ENCODE measurements around the gene AKR7A2. TPM values are rescaled to one million over a fixed set of nuclear protein-coding genes. Genes with fewer than 3 reads are reported as not detected.
A peak's percentile ranks its signal among the peaks of the same experiment; 100 is the strongest.
"Not testable (repeated sequence)": the region's sequence is repeated elsewhere in the genome, so short reads cannot be mapped to it uniquely, and the experiment has no call there.

AKR7A2 gene
- total and polyA plus RNA-seq, 8 donors = 43.2 to 73.8 (median 63.5) TPM

DNA sequence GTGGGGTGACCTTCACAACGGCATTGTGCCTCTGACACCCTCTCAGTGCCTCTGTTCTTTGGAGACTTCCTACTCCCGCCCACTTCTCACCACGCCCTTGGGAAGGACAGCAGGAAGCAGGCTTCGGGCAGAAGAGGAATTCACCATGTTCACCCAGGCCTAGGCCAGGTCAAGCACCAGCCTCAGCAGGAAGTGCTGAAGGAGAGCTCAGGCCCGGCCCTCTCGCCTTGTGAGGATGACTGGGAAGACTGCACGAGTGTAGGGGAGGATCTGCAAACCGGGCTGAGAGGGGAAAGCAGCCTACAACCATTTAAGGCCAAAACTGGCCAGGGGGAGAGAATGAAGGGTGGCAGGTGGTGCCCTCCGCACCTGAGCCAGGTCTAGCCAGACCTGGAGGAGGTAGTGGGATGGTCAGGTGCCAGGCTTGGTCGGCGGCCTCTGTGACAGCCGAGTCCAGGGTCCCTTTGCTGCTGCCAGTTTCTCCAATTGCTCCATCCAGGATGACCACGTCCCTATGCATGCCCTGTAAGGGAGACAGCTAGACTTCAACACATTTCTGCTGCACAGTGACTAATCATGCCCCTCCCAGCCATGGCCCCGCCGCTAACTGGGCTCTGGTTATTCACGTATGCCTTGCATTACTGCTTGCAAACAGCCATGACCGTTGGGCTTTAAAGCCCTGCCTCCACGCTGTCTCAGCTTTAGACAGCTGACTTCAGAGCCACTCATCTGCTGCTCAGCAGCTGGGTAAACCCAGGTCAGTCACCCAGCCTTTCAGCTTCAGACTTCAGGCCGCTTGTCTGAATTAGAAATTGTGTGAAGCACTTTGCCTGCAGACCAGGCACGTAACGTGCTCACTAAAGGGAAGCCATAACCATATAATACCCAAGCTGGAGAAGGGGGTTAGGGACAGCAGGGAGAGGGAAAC lies 51.5 kb downstream of the AKR7A2 start:
- DNase-seq (peak in 1 of 4 donors; percentile 40), ATAC-seq (peak; percentile 53)
- no peaks in the 10 kb centered on the region for H3K4me1 ChIP-seq
- no peaks in the 10 kb centered on the region for H3K27me3 ChIP-seq
- peaks cover 0 to 54% of the 10 kb centered on the region in 2 donors for H3K36me3 ChIP-seq
- no peak overlapping the region for H3K4me3 ChIP-seq
- TF ChIP-seq, protein P1, sequence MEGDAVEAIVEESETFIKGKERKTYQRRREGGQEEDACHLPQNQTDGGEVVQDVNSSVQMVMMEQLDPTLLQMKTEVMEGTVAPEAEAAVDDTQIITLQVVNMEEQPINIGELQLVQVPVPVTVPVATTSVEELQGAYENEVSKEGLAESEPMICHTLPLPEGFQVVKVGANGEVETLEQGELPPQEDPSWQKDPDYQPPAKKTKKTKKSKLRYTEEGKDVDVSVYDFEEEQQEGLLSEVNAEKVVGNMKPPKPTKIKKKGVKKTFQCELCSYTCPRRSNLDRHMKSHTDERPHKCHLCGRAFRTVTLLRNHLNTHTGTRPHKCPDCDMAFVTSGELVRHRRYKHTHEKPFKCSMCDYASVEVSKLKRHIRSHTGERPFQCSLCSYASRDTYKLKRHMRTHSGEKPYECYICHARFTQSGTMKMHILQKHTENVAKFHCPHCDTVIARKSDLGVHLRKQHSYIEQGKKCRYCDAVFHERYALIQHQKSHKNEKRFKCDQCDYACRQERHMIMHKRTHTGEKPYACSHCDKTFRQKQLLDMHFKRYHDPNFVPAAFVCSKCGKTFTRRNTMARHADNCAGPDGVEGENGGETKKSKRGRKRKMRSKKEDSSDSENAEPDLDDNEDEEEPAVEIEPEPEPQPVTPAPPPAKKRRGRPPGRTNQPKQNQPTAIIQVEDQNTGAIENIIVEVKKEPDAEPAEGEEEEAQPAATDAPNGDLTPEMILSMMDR (IDR thresholded peaks at IDR 0.05) = no peak
- H3K27ac ChIP-seq = no peak overlapping the region
- no peaks in the 10 kb centered on the region for H3K9me3 ChIP-seq
- intact Hi-C loops (cut with DNase I) = no loop called here

DNA sequence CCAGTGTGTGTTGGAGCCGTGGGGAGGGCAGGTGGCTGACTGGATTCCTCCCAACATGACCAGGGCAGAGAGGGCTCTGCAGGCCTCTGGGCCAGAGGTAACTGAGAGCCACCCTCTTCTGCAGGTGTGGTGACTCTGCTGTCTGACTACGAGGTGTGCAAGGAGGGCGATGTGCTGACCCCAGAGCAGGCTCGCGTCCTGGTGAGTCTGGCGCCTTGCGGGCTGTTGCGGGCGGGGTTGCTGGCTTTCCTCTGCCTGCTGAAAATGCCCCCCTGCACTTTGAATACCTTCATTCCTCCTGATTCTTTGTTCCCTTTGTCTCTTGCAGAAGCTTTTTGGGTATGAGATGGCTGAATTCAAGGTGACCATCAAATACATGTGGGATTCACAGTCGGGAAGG lies 53.6 kb downstream of the AKR7A2 start:
- Histone ChIP-seq H3K4me3 (no peak overlapping the region), H3K36me3 (peaks cover 0 to 61% of the 10 kb centered on the region in 2 donors), H3K9me3 (no peaks in the 10 kb centered on the region), H3K27ac (no peak overlapping the region), H3K4me1 (peaks cover 0 to 8% of the 10 kb centered on the region in 2 donors), H3K27me3 (no peaks in the 10 kb centered on the region)
- DNase-seq (no peak), ATAC-seq (no peak)
- intact Hi-C loops (cut with DNase I) = no loop called here
- TF ChIP-seq, protein P1 (IDR thresholded peaks at IDR 0.05) = no peak

DNA sequence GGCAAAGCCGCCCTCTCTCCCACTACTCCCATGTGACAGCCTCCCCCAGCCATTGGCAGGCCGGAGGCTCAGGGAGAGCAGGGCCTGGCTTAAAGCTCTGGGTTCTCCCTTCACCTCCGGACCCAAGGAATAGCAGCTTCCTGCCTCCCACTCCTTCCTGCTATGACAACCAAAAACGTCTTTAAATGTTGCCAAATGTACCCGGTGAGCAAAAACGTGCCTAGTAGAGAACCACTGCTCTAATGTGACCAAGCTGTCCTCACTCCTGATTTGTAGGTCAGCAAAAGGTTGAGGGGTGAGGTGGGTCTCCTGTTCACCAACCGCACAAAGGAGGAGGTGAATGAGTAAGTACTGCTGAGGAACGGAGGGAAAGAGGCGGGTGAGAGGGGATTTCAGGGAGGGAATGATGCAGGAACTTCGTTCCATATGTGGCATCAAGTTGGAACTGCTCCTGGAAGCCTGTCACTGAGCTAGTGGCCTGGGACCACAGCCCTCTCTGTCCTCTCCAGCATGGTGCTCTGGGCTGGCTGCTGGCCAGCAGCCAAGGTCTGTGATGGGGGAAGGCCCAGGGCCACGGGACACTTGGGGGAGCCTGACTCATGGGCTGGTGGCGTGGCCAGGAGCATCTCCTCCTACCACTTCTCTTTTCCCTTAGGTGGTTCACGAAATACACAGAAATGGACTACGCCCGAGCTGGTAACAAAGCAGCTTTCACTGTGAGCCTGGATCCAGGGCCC lies 54.6 kb downstream of the AKR7A2 start:
- no peak overlapping the region for H3K4me3 ChIP-seq
- H3K9me3 ChIP-seq = no peaks in the 10 kb centered on the region
- ATAC-seq (no peak), DNase-seq (peak in 1 of 4 donors; percentile 36)
- peaks cover 0 to 61% of the 10 kb centered on the region in 2 donors for H3K36me3 ChIP-seq
- no peaks in the 10 kb centered on the region for H3K27me3 ChIP-seq
- TF ChIP-seq, protein P1 (IDR thresholded peaks at IDR 0.05) = no peak
- H3K27ac ChIP-seq = no peak overlapping the region
- intact Hi-C loops (cut with DNase I) = no loop called here
- H3K4me1 ChIP-seq = peaks cover 9 to 18% of the 10 kb centered on the region in 2 donors

DNA sequence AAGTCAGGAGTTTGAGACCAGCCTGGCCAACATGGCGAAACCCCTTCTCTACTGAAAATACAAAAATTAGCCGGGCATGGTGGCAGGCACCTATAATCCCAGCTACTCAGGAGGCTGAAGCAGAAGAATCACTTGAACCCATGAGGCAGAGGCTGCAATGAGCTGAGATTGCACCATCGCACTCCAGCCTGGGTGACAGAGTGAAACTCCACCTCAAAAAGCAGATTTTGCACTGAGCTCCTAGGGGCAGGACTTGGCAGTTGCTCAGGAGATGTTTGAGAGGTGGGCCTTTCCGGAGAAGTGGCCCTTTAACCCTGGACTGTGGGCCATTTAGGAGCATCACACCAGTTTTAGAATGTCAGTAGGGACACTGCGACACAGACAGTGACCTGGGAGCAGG lies 55.6 kb downstream of the AKR7A2 start:
- DNase-seq; intact Hi-C loops (cut with DNase I); H3K9me3 ChIP-seq; H3K27ac ChIP-seq; H3K27me3 ChIP-seq; H3K4me3 ChIP-seq; ATAC-seq: not testable (repeated sequence)
- H3K36me3 ChIP-seq = peaks cover 0 to 61% of the 10 kb centered on the region in 2 donors
- H3K4me1 ChIP-seq = peaks cover 11 to 24% of the 10 kb centered on the region in 2 donors

DNA sequence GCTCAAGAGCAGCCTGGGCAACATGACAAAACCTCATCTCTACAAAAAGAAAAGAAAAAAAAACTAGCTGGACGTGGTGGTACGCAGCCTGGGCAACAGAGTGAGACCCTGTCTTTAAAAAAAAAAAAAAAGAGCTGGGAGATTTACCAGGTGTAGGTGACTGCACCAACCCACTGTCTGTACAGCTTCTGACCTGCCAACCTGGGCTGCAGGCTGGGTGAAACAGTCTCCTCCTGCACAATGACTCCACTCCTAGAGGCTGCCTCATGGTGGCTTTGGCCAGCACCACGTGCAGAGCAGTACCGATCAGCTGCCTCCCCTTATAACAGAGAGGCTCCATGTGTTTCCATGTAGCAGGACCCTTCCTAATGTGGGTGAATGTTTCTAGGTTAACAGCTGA lies 56.7 kb downstream of the AKR7A2 start:
- intact Hi-C loops (cut with DNase I) = no loop called here
- no peak for ATAC-seq
- peaks cover 0 to 55% of the 10 kb centered on the region in 2 donors for H3K36me3 ChIP-seq
- H3K4me3 ChIP-seq = no peak overlapping the region
- TF ChIP-seq, protein P1 (IDR thresholded peaks at IDR 0.05) = no peak
- H3K27me3 ChIP-seq = no peaks in the 10 kb centered on the region
- no peak for DNase-seq
- peaks cover 18 to 32% of the 10 kb centered on the region in 2 donors for H3K4me1 ChIP-seq
- H3K9me3 ChIP-seq = no peaks in the 10 kb centered on the region
- H3K27ac ChIP-seq = no peak overlapping the region
